HK-2 (cell line): ENCODE data around the gene CAPN15.
A peak's percentile ranks its signal among the peaks of the same experiment; 100 is the strongest.

Experiments
- DNase-seq: peaks from one replicate; pipeline ENCODE4 v3.0.0-alpha.2; 2018; ENCODE audit not compliant: unreplicated experiment

The CAPN15 gene

DNA sequence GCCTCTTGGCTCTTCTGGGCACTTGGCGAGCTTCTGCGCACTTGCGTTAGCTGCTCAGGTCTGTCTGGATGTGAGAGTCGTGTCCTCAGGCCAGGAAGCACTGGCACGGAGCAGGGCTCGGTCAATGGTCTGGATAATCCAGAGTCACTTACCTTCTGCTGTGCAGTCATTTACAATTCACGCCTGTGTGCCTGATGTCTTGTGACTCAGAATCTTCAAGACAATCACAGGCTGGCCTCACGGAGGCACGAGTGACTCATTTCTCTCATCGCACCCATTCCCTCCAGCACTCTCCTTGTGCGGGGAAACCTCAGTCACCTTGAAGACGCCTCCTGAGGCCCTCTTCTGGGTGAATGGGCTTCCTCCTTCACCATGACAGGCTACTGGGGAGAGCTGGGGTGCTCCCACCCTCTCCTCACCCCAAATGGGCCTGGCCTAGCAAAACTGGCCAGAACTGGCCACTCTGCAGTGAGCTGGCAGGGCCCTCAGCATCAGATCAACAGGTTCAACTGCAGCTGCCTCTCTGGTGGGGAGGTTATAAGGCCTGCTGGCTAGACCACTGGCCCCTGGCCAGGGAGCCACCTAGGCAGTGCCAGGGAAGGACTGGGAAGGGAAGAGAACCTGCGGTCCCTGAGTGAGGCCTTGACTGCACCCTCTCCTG is 1.9 kb upstream of the CAPN15 start:
- peak; percentile 82 for DNase-seq

DNA sequence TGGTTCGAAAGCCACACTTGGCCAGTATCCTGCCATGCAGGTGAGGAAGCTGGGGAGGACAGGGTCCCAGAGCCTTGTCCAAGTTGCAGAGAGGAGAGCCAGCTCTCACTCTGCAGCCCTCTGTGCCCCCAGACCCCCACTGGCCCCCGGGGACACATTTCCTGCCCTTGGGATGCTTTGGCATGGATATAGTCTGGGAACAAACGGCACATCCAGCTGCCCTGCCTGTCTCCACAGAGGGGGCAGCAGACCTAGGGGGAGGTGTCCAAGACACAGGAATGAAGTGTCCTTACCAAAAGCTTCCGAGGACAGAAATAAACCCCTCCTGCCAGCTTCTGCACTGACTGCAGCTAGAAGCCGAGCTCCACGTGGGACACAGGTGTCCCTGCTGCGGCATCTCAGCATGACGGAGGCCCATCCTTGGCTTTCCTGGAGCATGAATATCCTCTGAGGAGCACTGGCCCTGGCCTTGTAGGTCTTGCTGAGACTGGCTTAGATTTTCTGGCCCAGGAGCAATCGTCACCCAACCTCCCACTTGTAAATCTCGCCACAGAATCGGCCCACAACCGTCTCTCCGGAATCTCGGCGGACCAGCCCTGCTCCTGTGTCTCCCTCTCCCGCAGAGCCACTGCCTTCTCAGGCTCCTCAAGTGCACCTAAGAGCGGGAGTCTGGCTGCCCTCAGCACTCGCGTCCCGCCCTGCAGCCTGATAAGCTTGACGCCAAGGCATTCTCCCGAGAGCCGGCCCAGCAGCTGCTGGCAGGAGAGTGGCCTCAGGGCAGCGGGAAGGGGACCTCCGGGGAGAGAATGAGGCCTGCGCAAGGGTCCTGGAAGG is 1.1 kb upstream of the CAPN15 start:
- peak; percentile 25 for DNase-seq

GRCh38 chr16:528111-529011 is 849 bp downstream of the CAPN15 start:
- DNase-seq: peak; percentile 58

- no peak for DNase-seq
These were observed 1.6 kb downstream of the CAPN15 start for GRCh38 chr16:529012-529575.

GRCh38 chr16:530111-530817 is 2.8 kb downstream of the CAPN15 start:
- DNase-seq: no peak

DNA sequence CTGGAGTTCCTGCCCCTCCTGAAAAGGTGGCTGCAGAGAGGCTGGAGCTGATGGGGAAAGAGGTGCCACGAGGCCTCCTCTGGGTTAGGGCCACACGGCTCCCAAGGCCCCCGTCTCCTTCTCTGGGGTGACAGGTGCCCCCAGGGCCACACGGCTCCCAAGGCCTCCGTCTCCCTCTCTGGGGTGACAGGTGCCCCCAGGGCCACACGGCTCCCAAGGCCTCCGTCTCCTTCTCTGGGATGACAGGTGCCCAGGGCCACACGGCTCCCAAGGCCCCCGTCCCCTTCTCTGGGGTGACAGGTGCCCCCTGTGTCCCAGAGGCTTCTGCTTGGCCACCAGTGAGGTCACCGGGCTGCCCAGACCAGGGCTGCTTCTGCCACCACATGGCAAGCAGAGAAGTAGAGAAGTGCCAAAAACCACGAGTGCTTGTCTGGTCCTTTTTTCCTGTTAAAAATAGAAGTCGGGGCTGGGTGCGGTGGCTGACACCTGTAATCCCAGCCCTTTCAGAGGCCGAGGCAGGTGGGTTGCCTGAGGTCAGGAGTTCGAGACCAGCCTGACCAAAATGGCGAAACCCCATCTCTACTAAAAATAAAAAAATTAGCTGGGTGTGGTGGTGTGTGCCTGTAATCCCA is 4.1 kb downstream of the CAPN15 start:
- no peak for DNase-seq

GRCh38 chr16:533391-534123 is 6.0 kb downstream of the CAPN15 start:
- DNase-seq: no peak

DNA sequence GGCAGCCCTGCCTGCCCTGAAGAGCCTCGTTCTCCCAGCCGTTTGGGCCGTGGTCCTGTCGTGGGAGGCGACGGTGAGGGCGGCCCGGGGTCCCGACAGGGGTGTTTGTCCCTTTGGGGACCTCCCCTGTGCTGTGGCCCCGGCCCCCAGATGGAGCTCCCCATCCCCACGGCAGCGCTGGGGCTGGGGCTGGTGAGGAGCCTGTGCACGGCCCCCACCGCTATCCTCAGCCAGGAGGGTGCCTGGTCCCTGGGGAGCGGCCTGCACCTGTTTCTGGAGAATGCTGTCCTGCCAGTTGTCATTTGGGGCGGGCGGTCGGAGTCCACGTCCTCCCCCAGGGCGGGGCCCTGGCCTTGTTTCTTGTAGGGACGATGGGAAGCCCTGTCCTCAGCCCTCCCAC is 6.6 kb downstream of the CAPN15 start:
- DNase-seq: no peak

DNA sequence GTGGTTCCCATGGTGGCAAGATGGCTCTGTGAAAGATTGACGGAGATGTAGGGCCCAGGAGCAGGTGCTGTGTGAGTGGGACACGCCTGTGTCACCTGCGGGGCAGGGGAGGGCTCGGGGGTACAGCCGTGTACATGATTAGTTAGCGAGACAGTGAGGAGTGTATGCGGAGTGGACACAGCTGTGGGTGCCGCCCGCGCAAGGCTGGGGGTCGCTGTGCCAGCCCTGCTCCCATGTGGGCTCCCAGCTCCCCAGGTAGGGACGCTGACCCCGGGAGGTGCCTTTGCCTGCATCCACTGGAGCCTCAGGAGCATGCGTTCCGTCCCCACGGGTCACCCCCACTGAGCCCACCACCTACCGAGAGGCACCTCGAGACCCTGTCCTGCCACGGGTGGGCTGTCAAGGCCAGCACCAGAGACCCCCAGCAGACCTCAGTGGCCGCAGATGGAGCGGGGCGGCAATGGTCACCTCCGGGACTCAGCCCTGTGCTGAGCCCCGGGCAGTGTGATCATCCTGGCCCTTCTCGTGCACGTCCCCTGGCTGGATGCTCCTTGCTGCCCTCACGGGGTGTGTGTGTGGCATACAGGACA is 7.4 kb downstream of the CAPN15 start:
- DNase-seq: no peak

GRCh38 chr16:535446-536405 is 8.2 kb downstream of the CAPN15 start:
- DNase-seq: peak; percentile 80

- DNase-seq: no peak
These were observed 9.2 kb downstream of the CAPN15 start for GRCh38 chr16:536746-537145.

DNA sequence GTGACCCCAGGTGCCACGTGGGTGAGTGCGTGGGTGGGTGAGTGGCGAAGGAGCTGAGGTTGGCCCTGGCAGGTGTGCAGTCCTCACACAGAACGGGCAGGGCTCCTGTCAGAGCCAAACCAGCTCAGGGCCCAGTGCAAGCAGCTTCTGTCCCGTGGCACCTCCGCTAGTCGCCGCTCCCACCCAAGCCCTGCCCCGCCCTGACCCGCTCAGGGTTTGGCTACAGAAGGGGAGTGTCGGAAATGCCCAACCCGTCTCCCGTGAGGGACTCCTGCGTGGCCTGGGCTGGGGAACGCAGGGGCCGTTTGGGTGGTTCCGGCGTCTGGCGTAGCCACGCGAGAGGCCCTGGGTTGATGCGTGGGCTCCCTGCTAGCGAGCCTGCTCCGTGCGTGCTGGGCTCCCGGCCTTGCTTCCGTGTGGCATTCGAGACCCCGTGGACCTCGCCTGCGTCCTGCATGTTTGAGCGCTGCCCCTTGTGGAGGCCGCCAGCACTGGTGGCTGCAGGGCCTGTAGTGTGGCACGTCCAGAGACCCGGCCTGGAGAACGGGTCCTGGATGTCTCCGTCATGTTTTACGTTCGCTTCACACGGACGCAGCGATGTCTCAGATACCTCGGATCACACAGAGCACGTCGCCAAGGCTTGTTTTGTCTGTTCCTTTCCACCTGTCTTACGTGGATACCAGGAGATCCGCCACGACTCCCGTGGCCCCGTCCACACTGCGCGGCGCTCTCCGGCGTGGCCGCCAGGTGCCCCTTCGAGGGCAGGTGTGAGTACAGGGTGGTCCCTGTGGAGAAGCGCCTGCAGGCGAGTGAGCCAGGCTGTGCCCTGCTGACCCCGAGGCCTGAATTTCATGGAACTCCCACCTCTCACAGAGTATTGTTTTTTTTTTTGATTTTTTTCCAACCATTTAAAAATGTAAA is 10.2 kb downstream of the CAPN15 start:
- no peak for DNase-seq

- no peak for DNase-seq
These were observed 12.5 kb downstream of the CAPN15 start for GRCh38 chr16:539901-540530.

- DNase-seq: no peak
These were observed 13.3 kb downstream of the CAPN15 start for GRCh38 chr16:540645-541340.

GRCh38 chr16:543301-544164 is 16.0 kb downstream of the CAPN15 start:
- DNase-seq: no peak
